Loucy (cell line): Measurements from ENCODE around the gene DTNB.

Source experiments
- EZH2phosphoT487 ChIP-seq: fragments of 200-600 bp; IDR thresholded peaks from 2 replicates; pipeline ENCODE4 v1.6.1; 2018; ENCODE audit warnings: antibody characterized with exemption, mild to moderate bottlenecking, moderate library complexity, borderline replicate concordance
- TF ChIP-seq, protein P1 (sequence below): fragments of 200-600 bp; sonication (generic); conservative IDR thresholded peaks from 2 replicates; pipeline ENCODE4 v1.5.1; 2014; ENCODE audit warnings: mild to moderate bottlenecking, antibody characterized with exemption, low read length

DNA sequence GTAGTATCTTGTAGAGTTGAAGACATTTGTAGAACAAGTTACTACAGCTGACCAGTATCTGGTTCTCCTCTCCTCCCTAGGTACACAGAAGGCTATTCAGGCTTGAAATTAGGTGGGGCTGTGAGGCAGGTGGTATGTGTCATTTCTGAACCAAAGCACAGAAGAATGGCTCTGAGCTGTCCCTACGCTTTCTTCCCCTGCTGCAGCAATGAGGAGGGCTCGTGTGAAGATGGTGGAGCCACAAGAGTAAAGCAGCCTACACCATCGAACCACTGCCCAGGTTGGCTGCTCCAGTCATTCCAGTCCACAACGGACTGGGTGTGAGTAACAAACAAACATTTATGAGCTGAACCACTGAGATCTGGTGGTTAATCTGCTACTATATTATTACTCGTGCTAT, 148.9 kb downstream of the DTNB start:
- TF ChIP-seq, protein P1, sequence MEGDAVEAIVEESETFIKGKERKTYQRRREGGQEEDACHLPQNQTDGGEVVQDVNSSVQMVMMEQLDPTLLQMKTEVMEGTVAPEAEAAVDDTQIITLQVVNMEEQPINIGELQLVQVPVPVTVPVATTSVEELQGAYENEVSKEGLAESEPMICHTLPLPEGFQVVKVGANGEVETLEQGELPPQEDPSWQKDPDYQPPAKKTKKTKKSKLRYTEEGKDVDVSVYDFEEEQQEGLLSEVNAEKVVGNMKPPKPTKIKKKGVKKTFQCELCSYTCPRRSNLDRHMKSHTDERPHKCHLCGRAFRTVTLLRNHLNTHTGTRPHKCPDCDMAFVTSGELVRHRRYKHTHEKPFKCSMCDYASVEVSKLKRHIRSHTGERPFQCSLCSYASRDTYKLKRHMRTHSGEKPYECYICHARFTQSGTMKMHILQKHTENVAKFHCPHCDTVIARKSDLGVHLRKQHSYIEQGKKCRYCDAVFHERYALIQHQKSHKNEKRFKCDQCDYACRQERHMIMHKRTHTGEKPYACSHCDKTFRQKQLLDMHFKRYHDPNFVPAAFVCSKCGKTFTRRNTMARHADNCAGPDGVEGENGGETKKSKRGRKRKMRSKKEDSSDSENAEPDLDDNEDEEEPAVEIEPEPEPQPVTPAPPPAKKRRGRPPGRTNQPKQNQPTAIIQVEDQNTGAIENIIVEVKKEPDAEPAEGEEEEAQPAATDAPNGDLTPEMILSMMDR = no peak
- TF ChIP-seq EZH2phosphoT487 = no peak
